Natural killer cell (primary cell): ENCODE measurements around the gene ZBTB42. TPM values are rescaled to one million over a fixed set of nuclear protein-coding genes. Genes with fewer than 3 reads are reported as not detected.

ENCODE experiments used
- ATAC-seq, 3 donors: fragments of 150-1000 bp in 2 of 3; fragments of 200-7000 bp in 1 of 3; cut with Tn5 transposase; 1 replicate in 1 of 3; 2 replicates in 2 of 3; pipeline ENCODE4 v1.10.0; 2021; ENCODE audit warnings: mild to moderate bottlenecking in 2 of 3, moderate library complexity in 2 of 3
- DNase-seq, 2 donors: peaks; one replicate each; pipeline versions ENCODE4 v3.0.0 to v3.0.0-alpha.2; 2013 to 2021; ENCODE audit warnings: mixed read lengths in 1 of 2
- H3K27ac ChIP-seq: one replicate; pipeline ENCODE4 v1.5.1; 2013; ENCODE audit warnings: mild to moderate bottlenecking, low read length
- H3K27me3 ChIP-seq: one replicate; pipeline ENCODE4 v1.6.1; 2013; ENCODE audit warnings: low read length; ENCODE audit not compliant: control insufficient read depth, insufficient read depth
- H3K36me3 ChIP-seq: one replicate; pipeline ENCODE4 v1.6.1; 2013; ENCODE audit warnings: low read length; ENCODE audit not compliant: control insufficient read depth, insufficient read depth
- H3K4me1 ChIP-seq: one replicate; pipeline ENCODE4 v1.6.1; 2013; ENCODE audit warnings: low read length; ENCODE audit not compliant: control insufficient read depth, insufficient read depth
- H3K4me3 ChIP-seq: one replicate; pipeline ENCODE4 v1.5.1; 2013; ENCODE audit warnings: low read length
- H3K9me3 ChIP-seq: one replicate; pipeline ENCODE4 v1.6.1; 2013; ENCODE audit warnings: low read length; ENCODE audit not compliant: control insufficient read depth, insufficient read depth
- H3K27ac Mint-ChIP-seq, 2 donors: one replicate each; pipeline ENCODE4 v1.8.0; 2022; ENCODE audit warnings: mild to moderate bottlenecking in 2 of 2, mixed read lengths in 2 of 2, moderate library complexity in 1 of 2
- H3K27me3 Mint-ChIP-seq, 2 donors: one replicate each; pipeline ENCODE4 v1.8.0; 2022; ENCODE audit warnings: low read depth in 2 of 2, mixed read lengths in 2 of 2
- H3K36me3 Mint-ChIP-seq: one replicate; pipeline ENCODE4 v1.8.0; 2022; ENCODE audit warnings: mixed read lengths
- H3K4me1 Mint-ChIP-seq, 2 donors: one replicate each; pipeline ENCODE4 v1.8.0; 2022; ENCODE audit warnings: mixed read lengths in 2 of 2
- H3K4me3 Mint-ChIP-seq: one replicate; pipeline ENCODE4 v1.8.0; 2022; ENCODE audit warnings: mild to moderate bottlenecking, moderate library complexity, mixed read lengths
- H3K9me3 Mint-ChIP-seq, 2 donors: one replicate each; pipeline ENCODE4 v1.8.0; 2022; ENCODE audit warnings: mixed read lengths in 2 of 2
- CTCF ChIP-seq: fragments of 200-600 bp; IDR thresholded peaks from one replicate; pipeline ENCODE4 v1.8.0; 2022; ENCODE audit warnings: antibody characterized with exemption
- WGBS: methylation state at CpG from one replicate; pipeline ENCODE4 v1.1.7; 2013; ENCODE audit warnings: missing lambda C conversion rate; ENCODE audit not compliant: insufficient coverage; 5-methylcytosine and 5-hydroxymethylcytosine counted together
- intact Hi-C: fragments of 100-400 bp; cut with micrococcal nuclease; formaldehyde crosslinking; loops from one replicate; pipeline ENCODE4 v1.14.2; 2022
- total RNA-seq, 4 donors: library from RNA; stranded (reverse); fragments of 120-200 nt in 1 of 4; gene quantifications; one replicate each; pipeline versions ENCODE4 v1.2.3 to v1.2.4, GENCODE V29; 2013 to 2022

Gene ZBTB42
- total RNA-seq, 3 donors from 2014 or later (not counting 1 experiment from before 2014, with no cell fraction given): 3.6 to 4.5 (median 3.7) TPM

GRCh38 chr14:104798300-104799243, 2.3 kb upstream of the ZBTB42 start:
- Histone ChIP-seq H3K36me3 (no peaks in the 10 kb centered on the region), H3K4me1 (peaks cover 52% of the 10 kb centered on the region), H3K4me3 (no peak overlapping the region), H3K9me3 (no peaks in the 10 kb centered on the region), H3K27me3 (no peaks in the 10 kb centered on the region), H3K27ac (peak overlapping the region; percentile 94)
- Mint-ChIP-seq H3K4me1 (peaks cover 12 to 53% of the 10 kb centered on the region in 2 donors), H3K36me3 (no peaks in the 10 kb centered on the region), H3K27me3 (no peaks in the 10 kb centered on the region), H3K9me3 (no peaks in the 10 kb centered on the region), H3K27ac (peak overlapping the region; percentile 83 to 85), H3K4me3 (peak overlapping the region; percentile 77)
- DNase-seq (peak in 1 of 2 donors; percentile 38), ATAC-seq (no peak)
- 89% methylated on average over 15 of the region's 16 CpGs for WGBS
- no peak for TF ChIP-seq CTCF
- intact Hi-C loops: no loop called here

DNA sequence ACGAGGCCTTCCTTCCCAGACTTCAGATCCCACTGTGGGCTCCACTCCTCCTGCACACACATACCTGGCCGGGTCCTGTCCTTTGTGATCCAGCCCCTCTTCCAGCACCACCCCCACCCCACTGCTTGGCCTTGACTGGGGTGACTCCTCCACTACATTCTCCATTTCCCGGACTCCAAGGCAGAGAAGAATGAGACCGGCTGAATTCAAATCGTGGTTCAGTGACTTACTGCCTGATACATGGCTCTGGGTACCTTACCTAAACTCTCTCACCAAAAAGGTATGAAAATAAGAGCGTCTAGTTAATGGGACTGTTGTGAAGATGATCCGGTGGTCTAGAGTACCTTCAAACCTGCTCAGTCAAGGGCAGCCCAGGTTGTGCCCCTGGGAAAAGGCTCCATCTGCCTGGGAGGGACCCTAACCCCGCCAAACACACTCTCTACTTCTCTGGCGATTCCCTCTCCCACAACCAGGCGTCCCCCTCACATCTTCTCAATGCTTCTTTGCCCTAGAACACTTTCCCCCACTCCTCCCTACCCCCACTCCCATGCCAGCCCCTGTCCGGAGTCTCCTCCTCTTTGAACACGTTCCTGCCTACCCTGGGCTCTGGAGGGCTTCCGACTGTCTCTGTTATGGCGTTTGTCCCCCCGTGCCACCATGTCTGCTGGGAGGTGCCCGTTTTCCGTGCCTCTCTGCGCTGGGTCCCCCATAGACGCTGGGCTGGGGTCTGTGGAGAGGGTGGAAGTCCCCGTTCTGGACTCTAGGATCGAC, 1.5 kb upstream of the ZBTB42 start:
- Mint-ChIP-seq H3K27ac (peak overlapping the region; percentile 83 to 85), H3K36me3 (no peaks in the 10 kb centered on the region), H3K4me1 (peaks cover 3 to 44% of the 10 kb centered on the region in 2 donors), H3K4me3 (peak overlapping the region; percentile 77), H3K9me3 (no peaks in the 10 kb centered on the region), H3K27me3 (no peaks in the 10 kb centered on the region)
- no peak for TF ChIP-seq CTCF
- H3K27ac ChIP-seq: peak overlapping the region; percentile 94
- peak overlapping the region; percentile 48 for H3K4me3 ChIP-seq
- H3K27me3 ChIP-seq: no peaks in the 10 kb centered on the region
- H3K36me3 ChIP-seq: no peaks in the 10 kb centered on the region
- DNase-seq (peak in 1 of 2 donors; percentile 57), ATAC-seq (no peak)
- peaks cover 43% of the 10 kb centered on the region for H3K4me1 ChIP-seq
- 50% methylated on average over 20 of the region's 21 CpGs for WGBS
- H3K9me3 ChIP-seq: no peaks in the 10 kb centered on the region
- intact Hi-C loops: no loop called here

GRCh38 chr14:104800015-104800770, 708 bp upstream of the ZBTB42 start:
- Histone ChIP-seq H3K4me3 (peak overlapping the region; percentile 48), H3K4me1 (peaks cover 39% of the 10 kb centered on the region), H3K9me3 (no peaks in the 10 kb centered on the region), H3K27ac (peak overlapping the region; percentile 94), H3K27me3 (no peaks in the 10 kb centered on the region), H3K36me3 (no peaks in the 10 kb centered on the region)
- Mint-ChIP-seq H3K27ac (peak overlapping the region; percentile 83 to 85), H3K4me1 (peaks cover 0 to 41% of the 10 kb centered on the region in 2 donors), H3K36me3 (no peaks in the 10 kb centered on the region), H3K4me3 (peak overlapping the region; percentile 77), H3K27me3 (no peaks in the 10 kb centered on the region), H3K9me3 (no peaks in the 10 kb centered on the region)
- intact Hi-C loops: no loop called here
- TF ChIP-seq CTCF: peak; percentile 39
- ATAC-seq (peak; percentile 76 to 88 (median 77)), DNase-seq (peak; percentile 73 to 91)
- 4% methylated on average over 81 of the region's 83 CpGs for WGBS
